Measurements from ENCODE around the gene NRXN3.

The NRXN3 gene

GRCh38 chr14:79734151-79734550, 1564.0 kb downstream of the NRXN3 start:
- Histone ChIP-seq H3K4me3 (ENCODE audit: insufficient read depth, low read length, poor library complexity, severe bottlenecking) (no peak overlapping the region), H3K36me3 (ENCODE audit: low read length) (no peaks in the 10 kb centered on the region), H3K9me2 (replicated peaks; ENCODE audit: insufficient read depth, low read length) (no peaks in the 10 kb centered on the region), H3K4me2 (ENCODE audit: low read depth, low read length, poor library complexity, severe bottlenecking) (no peak overlapping the region), H3F3A (ENCODE audit: insufficient read depth) (no peaks in the 10 kb centered on the region), H3K9me3 (ENCODE audit: insufficient read depth, low read length) (no peaks in the 10 kb centered on the region), H3K27ac (ENCODE audit: low read depth, low read length) (no peak overlapping the region), H3K27me3 (ENCODE audit: low read length) (no peaks in the 10 kb centered on the region), H3K9ac (ENCODE audit: low read length) (no peak overlapping the region), H3K79me2 (ENCODE audit: insufficient read depth, low read length) (no peaks in the 10 kb centered on the region), H2AFZ (ENCODE audit: low read depth, low read length, severe bottlenecking) (no peak overlapping the region), H4K20me1 (ENCODE audit: low read depth, low read length) (no peaks in the 10 kb centered on the region)
- TF ChIP-seq EZH2phosphoT487 (conservative IDR thresholded peaks at IDR 0.05; ENCODE audit: low read length) (no peak), CTCF (IDR thresholded peaks at IDR 0.05; ENCODE audit: insufficient read depth, low read length, poor library complexity, severe bottlenecking) (no peak)

DNA sequence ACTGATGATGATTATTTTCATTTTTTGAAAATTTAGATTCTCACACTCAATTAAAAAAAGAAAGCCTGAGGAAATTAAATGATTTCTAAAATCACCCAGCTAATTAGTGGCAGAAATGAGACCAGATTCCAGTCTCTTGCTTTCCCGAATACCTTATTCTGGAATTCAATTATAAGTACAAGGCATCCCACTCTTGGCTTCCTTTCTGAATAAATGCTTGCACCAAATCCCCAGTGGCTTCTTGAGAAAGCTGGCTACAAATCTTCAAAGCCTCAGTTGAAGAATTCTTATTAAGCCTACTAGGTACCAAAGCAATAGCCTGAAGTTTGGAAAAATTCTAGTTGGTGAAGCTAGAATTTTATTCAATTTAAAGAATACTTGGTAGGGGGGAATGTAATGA, 1564.5 kb downstream of the NRXN3 start:
- Histone ChIP-seq H3K4me3 (ENCODE audit: insufficient read depth, low read length, poor library complexity, severe bottlenecking) (no peak overlapping the region), H3K4me2 (ENCODE audit: low read depth, low read length, poor library complexity, severe bottlenecking) (no peak overlapping the region), H4K20me1 (ENCODE audit: low read depth, low read length) (no peaks in the 10 kb centered on the region), H3F3A (ENCODE audit: insufficient read depth) (no peaks in the 10 kb centered on the region), H2AFZ (ENCODE audit: low read depth, low read length, severe bottlenecking) (no peak overlapping the region), H3K9ac (ENCODE audit: low read length) (no peak overlapping the region), H3K9me3 (ENCODE audit: insufficient read depth, low read length) (no peaks in the 10 kb centered on the region), H3K36me3 (ENCODE audit: low read length) (no peaks in the 10 kb centered on the region), H3K27ac (ENCODE audit: low read depth, low read length) (no peak overlapping the region), H3K9me2 (replicated peaks; ENCODE audit: insufficient read depth, low read length) (no peaks in the 10 kb centered on the region), H3K79me2 (ENCODE audit: insufficient read depth, low read length) (no peaks in the 10 kb centered on the region), H3K27me3 (ENCODE audit: low read length) (no peaks in the 10 kb centered on the region)
- TF ChIP-seq EZH2phosphoT487 (conservative IDR thresholded peaks at IDR 0.05; ENCODE audit: low read length) (no peak), CTCF (IDR thresholded peaks at IDR 0.05; ENCODE audit: insufficient read depth, low read length, poor library complexity, severe bottlenecking) (no peak)

- Histone ChIP-seq H3K4me2 (ENCODE audit: low read depth, low read length, poor library complexity, severe bottlenecking) (no peak overlapping the region), H3K9me3 (ENCODE audit: insufficient read depth, low read length) (no peaks in the 10 kb centered on the region), H3K27me3 (ENCODE audit: low read length) (no peaks in the 10 kb centered on the region), H3K36me3 (ENCODE audit: low read length) (no peaks in the 10 kb centered on the region), H2AFZ (ENCODE audit: low read depth, low read length, severe bottlenecking) (no peak overlapping the region), H3K9me2 (replicated peaks; ENCODE audit: insufficient read depth, low read length) (no peaks in the 10 kb centered on the region), H4K20me1 (ENCODE audit: low read depth, low read length) (no peaks in the 10 kb centered on the region), H3K79me2 (ENCODE audit: insufficient read depth, low read length) (no peaks in the 10 kb centered on the region), H3K27ac (ENCODE audit: low read depth, low read length) (no peak overlapping the region), H3K9ac (ENCODE audit: low read length) (no peak overlapping the region), H3K4me3 (ENCODE audit: insufficient read depth, low read length, poor library complexity, severe bottlenecking) (no peak overlapping the region), H3F3A (ENCODE audit: insufficient read depth) (no peaks in the 10 kb centered on the region)
- TF ChIP-seq EZH2phosphoT487 (conservative IDR thresholded peaks at IDR 0.05; ENCODE audit: low read length) = no peak
- TF ChIP-seq CTCF (IDR thresholded peaks at IDR 0.05; ENCODE audit: insufficient read depth, low read length, poor library complexity, severe bottlenecking) = no peak
Observed at GRCh38 chr14:79735121-79735520, 1564.9 kb downstream of the NRXN3 start.
